GM12878 (cell line): ENCODE data around the gene MGA. TPM values are rescaled to one million over a fixed set of nuclear protein-coding genes. Genes with fewer than 3 reads are reported as not detected.
A peak's percentile ranks its signal among the peaks of the same experiment; 100 is the strongest.

Experiments
- CEBPZ ChIP-seq: fragments of 150-350 bp; IDR thresholded peaks from 2 replicates; pipeline ENCODE4 v1.6.1; 2016; ENCODE audit warnings: low read depth, low read length
- FOXK2 ChIP-seq: fragments of 450-650 bp; IDR thresholded peaks from 2 replicates; pipeline ENCODE4 v1.6.1; 2017; ENCODE audit warnings: mild to moderate bottlenecking, moderate library complexity
- GATAD2B ChIP-seq: fragments of 450-650 bp; conservative IDR thresholded peaks from 2 replicates; pipeline ENCODE4 v1.6.1; 2017; ENCODE audit warnings: low read depth, mild to moderate bottlenecking, moderate library complexity
- HDAC6 ChIP-seq: fragments of 200-600 bp; sonication (generic); IDR thresholded peaks from one replicate; pipeline ENCODE4 v1.8.0; 2017; ENCODE audit warnings: antibody characterized with exemption; ENCODE audit not compliant: unreplicated experiment
- JUND ChIP-seq: IDR thresholded peaks from 2 replicates; pipeline ENCODE4 v1.6.1; 2012; ENCODE audit warnings: low read depth, mild to moderate bottlenecking, low read length, improper control_type of control experiment, moderate library complexity
- MAX ChIP-seq: IDR thresholded peaks from 2 replicates; pipeline ENCODE4 v1.6.1; 2012; ENCODE audit warnings: low read depth, low read length, improper control_type of control experiment
- NR2C1 ChIP-seq: fragments of 450-650 bp; IDR thresholded peaks from 2 replicates; pipeline ENCODE4 v1.6.1; 2017; ENCODE audit warnings: antibody characterized with exemption, mild to moderate bottlenecking, moderate library complexity
- PAX8 ChIP-seq: fragments of 450-650 bp; IDR thresholded peaks from 2 replicates; pipeline ENCODE4 v1.6.1; 2017; ENCODE audit warnings: mild to moderate bottlenecking, moderate library complexity
- PML ChIP-seq: IDR thresholded peaks from 2 replicates; pipeline ENCODE4 v1.6.1; 2012; ENCODE audit warnings: low read length, inconsistent platforms
- POU2F2 ChIP-seq: IDR thresholded peaks from 3 replicates; pipeline ENCODE4 v1.6.1; 2011; ENCODE audit warnings: low read depth, mild to moderate bottlenecking, low read length, borderline replicate concordance
- RUNX3 ChIP-seq: IDR thresholded peaks from 2 replicates; pipeline ENCODE4 v1.6.1; 2012; ENCODE audit warnings: low read length, inconsistent platforms
- SIN3A ChIP-seq: IDR thresholded peaks from 2 replicates; pipeline ENCODE4 v1.6.1; 2012; ENCODE audit warnings: low read depth, low read length, improper control_type of control experiment
- SMAD5 ChIP-seq: IDR thresholded peaks from 2 replicates; pipeline ENCODE4 v1.6.1; 2016; ENCODE audit warnings: antibody characterized with exemption, low read depth
- TCF12 ChIP-seq: IDR thresholded peaks from 2 replicates; pipeline ENCODE4 v1.6.1; 2011; ENCODE audit warnings: low read depth, mild to moderate bottlenecking, low read length
- YY1 ChIP-seq: IDR thresholded peaks from 2 replicates; pipeline ENCODE4 v1.6.1; 2011; ENCODE audit warnings: low read depth, mild to moderate bottlenecking, low read length
- polyA plus RNA-seq, 11 experiments: library from polyadenylated mRNA; depleted of rRNA in 4 of 11; unstranded in 6 of 11; stranded (reverse) in 5 of 11; fragments of >200 nt; fragmentation: Nextera tagmentation in 4 of 11; fragmentation: Illumina TruSeq in 1 of 11; extraction: Ambion mirVana in 4 of 11; extraction: Trizol in 1 of 11; gene quantifications; 1 replicate in 1 of 11; 2 replicates in 10 of 11; pipeline versions ENCODE4 v1.2.1 to v1.2.3, GENCODE V29; 2011 to 2016; ENCODE audit warnings: inconsistent platforms in 2 of 11, missing spikeins in 2 of 11, low read depth in 1 of 11
- total RNA-seq, 4 experiments: library from RNA; depleted of rRNA in 3 of 4; stranded (reverse); fragments of >200 nt in 3 of 4; fragmentation: Illumina TruSeq in 1 of 4; extraction: Trizol in 1 of 4; gene quantifications; 2 replicates each; pipeline versions ENCODE4 v1.2.1 to v1.2.3, GENCODE V29; 2013 to 2021
- TF ChIP-seq, protein P1 (sequence below): IDR thresholded peaks from 2 replicates; pipeline ENCODE4 v1.6.1; 2012; ENCODE audit warnings: low read depth, low read length, improper control_type of control experiment
- TF ChIP-seq, protein P2 (sequence below): IDR thresholded peaks from 2 replicates; pipeline ENCODE4 v1.6.1; 2011; ENCODE audit warnings: borderline replicate concordance, low read depth, mild to moderate bottlenecking, moderate library complexity, mixed read lengths, low read length; ENCODE audit not compliant: insufficient read depth; ENCODE audit errors: extremely low read length
- TF ChIP-seq, protein P3 (sequence below): IDR thresholded peaks from 2 replicates; pipeline ENCODE4 v1.6.1; 2012; ENCODE audit warnings: low read length, inconsistent platforms
- TF ChIP-seq, protein P4 (sequence below): fragments of 450-650 bp; IDR thresholded peaks from 2 replicates; pipeline ENCODE4 v1.6.1; 2016; ENCODE audit warnings: mild to moderate bottlenecking

MGA gene
- total and polyA plus RNA-seq, 10 of the 15 experiments (the other 5 are each of a cell fraction or from before 2014, with no cell fraction given), result 2.6 to 29.6 (median 17.0) TPM

GRCh38 chr15:41774062-41774881, 114.1 kb downstream of the MGA start, which contains the start of gene MAPKBP1 (continued):
- TF ChIP-seq CEBPZ (no peak), POU2F2 (no peak), PAX8 (no peak), TCF12 (no peak), NR2C1 (no peak), SIN3A (peak; percentile 42), YY1 (peak; percentile 70), JUND (no peak), SMAD5 (no peak; the same call in 1 of the 2 replicates), GATAD2B (peak; percentile 78; the same call in 1 of the 2 replicates), FOXK2 (no peak; the same call in 1 of the 2 replicates), HDAC6 (no peak), MAX (peak; percentile 69), RUNX3 (peak; percentile 74), PML (peak; percentile 40; the same call in 1 of the 2 replicates)
- TF ChIP-seq, protein P1, sequence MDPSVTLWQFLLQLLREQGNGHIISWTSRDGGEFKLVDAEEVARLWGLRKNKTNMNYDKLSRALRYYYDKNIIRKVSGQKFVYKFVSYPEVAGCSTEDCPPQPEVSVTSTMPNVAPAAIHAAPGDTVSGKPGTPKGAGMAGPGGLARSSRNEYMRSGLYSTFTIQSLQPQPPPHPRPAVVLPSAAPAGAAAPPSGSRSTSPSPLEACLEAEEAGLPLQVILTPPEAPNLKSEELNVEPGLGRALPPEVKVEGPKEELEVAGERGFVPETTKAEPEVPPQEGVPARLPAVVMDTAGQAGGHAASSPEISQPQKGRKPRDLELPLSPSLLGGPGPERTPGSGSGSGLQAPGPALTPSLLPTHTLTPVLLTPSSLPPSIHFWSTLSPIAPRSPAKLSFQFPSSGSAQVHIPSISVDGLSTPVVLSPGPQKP, result peak; percentile 42; the same call in 1 of the 2 replicates
- TF ChIP-seq, protein P2, sequence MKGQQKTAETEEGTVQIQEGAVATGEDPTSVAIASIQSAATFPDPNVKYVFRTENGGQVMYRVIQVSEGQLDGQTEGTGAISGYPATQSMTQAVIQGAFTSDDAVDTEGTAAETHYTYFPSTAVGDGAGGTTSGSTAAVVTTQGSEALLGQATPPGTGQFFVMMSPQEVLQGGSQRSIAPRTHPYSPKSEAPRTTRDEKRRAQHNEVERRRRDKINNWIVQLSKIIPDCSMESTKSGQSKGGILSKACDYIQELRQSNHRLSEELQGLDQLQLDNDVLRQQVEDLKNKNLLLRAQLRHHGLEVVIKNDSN, result no peak
- TF ChIP-seq, protein P3, sequence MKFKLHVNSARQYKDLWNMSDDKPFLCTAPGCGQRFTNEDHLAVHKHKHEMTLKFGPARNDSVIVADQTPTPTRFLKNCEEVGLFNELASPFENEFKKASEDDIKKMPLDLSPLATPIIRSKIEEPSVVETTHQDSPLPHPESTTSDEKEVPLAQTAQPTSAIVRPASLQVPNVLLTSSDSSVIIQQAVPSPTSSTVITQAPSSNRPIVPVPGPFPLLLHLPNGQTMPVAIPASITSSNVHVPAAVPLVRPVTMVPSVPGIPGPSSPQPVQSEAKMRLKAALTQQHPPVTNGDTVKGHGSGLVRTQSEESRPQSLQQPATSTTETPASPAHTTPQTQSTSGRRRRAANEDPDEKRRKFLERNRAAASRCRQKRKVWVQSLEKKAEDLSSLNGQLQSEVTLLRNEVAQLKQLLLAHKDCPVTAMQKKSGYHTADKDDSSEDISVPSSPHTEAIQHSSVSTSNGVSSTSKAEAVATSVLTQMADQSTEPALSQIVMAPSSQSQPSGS, result no peak
- TF ChIP-seq, protein P4, sequence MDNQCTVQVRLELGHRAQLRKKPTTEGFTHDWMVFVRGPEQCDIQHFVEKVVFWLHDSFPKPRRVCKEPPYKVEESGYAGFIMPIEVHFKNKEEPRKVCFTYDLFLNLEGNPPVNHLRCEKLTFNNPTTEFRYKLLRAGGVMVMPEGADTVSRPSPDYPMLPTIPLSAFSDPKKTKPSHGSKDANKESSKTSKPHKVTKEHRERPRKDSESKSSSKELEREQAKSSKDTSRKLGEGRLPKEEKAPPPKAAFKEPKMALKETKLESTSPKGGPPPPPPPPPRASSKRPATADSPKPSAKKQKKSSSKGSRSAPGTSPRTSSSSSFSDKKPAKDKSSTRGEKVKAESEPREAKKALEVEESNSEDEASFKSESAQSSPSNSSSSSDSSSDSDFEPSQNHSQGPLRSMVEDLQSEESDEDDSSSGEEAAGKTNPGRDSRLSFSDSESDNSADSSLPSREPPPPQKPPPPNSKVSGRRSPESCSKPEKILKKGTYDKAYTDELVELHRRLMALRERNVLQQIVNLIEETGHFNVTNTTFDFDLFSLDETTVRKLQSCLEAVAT, result 0 out of 2 replicates have a peak, but pooled peaks have one; percentile 56
